Measurements from ENCODE around the gene RUNX2. TPM values are rescaled to one million over a fixed set of nuclear protein-coding genes. Genes with fewer than 3 reads are reported as not detected.

Gene RUNX2
- total RNA-seq, 4 donors from 2014 or later: 1.4 to 40.4 (median 5.1) TPM

GRCh38 chr6:45705137-45705855 lies 377.2 kb downstream of the RUNX2 start:
- no peaks in the 10 kb centered on the region for H3K4me1 ChIP-seq
- no peak overlapping the region for H3K4me3 ChIP-seq
- no peaks in the 10 kb centered on the region for H3K27me3 ChIP-seq
- no peak for TF ChIP-seq CTCF (IDR thresholded peaks at IDR 0.05)
- no peak for TF ChIP-seq POLR2A (IDR thresholded peaks at IDR 0.05)
- H3K9me3 ChIP-seq: no peaks in the 10 kb centered on the region
- no peak for DNase-seq
- no peak overlapping the region for H3K27ac ChIP-seq
- H3K36me3 ChIP-seq: no peaks in the 10 kb centered on the region

DNA sequence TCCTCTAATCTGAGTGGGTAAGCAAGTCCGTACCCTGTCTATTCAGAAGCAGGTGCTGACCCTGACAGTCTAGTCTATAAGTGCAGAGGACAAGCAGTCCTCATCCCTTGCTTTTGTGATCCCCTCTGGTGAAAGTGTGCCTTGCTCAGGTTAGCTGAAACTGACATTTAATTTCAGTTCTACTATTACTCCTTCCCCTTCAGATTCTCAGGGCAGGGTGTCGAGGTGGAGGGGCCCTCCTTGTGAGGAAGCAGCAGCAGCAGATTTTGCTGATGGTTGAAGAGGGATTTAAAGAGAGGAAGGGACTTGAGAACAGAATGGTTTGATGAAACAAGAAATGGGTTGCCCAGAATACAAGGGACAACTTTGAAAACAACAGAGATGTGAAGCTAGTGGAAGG lies 378.2 kb downstream of the RUNX2 start:
- H3K4me3 ChIP-seq: no peak overlapping the region
- TF ChIP-seq CTCF (IDR thresholded peaks at IDR 0.05): no peak
- TF ChIP-seq POLR2A (IDR thresholded peaks at IDR 0.05): no peak
- no peaks in the 10 kb centered on the region for H3K36me3 ChIP-seq
- H3K27me3 ChIP-seq: no peaks in the 10 kb centered on the region
- DNase-seq: no peak
- no peaks in the 10 kb centered on the region for H3K4me1 ChIP-seq
- H3K27ac ChIP-seq: peak overlapping the region in 1 of 4 donors; percentile 25
- H3K9me3 ChIP-seq: no peaks in the 10 kb centered on the region

DNA sequence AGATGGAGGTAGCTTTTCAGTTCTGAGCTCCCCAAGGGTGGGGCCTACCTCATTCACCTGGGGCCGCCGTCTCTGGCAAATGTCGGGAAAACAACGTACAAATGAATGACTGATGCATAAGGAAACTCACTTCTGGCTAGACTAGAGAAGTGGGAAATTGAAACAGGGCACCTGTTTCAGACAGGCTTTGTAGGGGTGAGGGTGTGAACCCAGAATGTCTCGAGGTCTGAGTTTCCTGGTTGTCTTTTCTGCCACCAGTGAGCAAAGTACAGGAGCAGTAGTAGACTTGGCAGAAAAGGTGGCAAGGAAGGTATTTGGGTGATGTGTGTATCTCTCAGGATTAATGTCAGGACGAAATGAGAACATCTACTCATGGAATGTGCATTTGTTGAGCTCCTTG lies 379.0 kb downstream of the RUNX2 start:
- Histone ChIP-seq H3K4me3 (no peak overlapping the region), H3K36me3 (no peaks in the 10 kb centered on the region), H3K4me1 (no peaks in the 10 kb centered on the region), H3K27me3 (no peaks in the 10 kb centered on the region), H3K9me3 (no peaks in the 10 kb centered on the region), H3K27ac (peak overlapping the region in 1 of 4 donors; percentile 25)
- TF ChIP-seq POLR2A (IDR thresholded peaks at IDR 0.05) (no peak), CTCF (IDR thresholded peaks at IDR 0.05) (no peak)
- no peak for DNase-seq

GRCh38 chr6:45709781-45710220 lies 381.7 kb downstream of the RUNX2 start:
- DNase-seq: no peak
- H3K9me3 ChIP-seq: no peaks in the 10 kb centered on the region
- no peak for TF ChIP-seq POLR2A (IDR thresholded peaks at IDR 0.05)
- no peak for TF ChIP-seq CTCF (IDR thresholded peaks at IDR 0.05)

DNA sequence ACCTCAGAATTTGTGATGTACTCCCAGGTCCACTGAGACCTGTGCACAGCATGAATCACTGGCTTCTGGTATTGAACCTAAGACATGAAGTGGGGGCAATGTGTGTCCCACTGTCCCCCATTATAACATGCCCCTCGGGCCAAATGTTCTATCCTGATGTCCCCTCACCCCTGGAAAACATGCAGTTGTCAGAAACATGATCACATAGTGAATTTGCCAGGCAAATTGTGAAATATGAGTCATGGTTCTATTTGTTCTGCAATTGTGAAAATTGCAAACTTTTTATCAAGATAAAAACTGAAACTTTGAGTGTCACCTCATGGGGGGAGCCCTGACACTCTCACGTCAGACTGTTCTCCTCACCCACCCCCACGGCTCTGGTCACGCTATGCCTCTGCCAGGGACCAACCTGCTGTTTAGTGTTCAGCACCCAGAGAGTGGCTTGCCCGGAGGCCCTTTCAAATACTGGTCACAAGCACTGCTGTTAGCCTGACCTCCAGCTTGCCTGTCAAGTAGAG lies 382.2 kb downstream of the RUNX2 start:
- H3K27ac ChIP-seq: peak overlapping the region in 3 of 4 donors; percentile 26 to 76 (median 28)
- peaks cover 0 to 4% (median 0%) of the 10 kb centered on the region in 4 donors for H3K4me1 ChIP-seq
- DNase-seq: peak in 2 of 3 donors; percentile 45 to 68
- TF ChIP-seq POLR2A (IDR thresholded peaks at IDR 0.05) (no peak), CTCF (IDR thresholded peaks at IDR 0.05) (no peak)
- H3K27me3 ChIP-seq: no peaks in the 10 kb centered on the region
- no peaks in the 10 kb centered on the region for H3K9me3 ChIP-seq
- no peak overlapping the region for H3K4me3 ChIP-seq
- no peaks in the 10 kb centered on the region for H3K36me3 ChIP-seq

More at GRCh38 chr6:45709781-45710220, 381.7 kb downstream of the RUNX2 start:
- Histone ChIP-seq H3K4me1 (peaks cover 0 to 4% (median 0%) of the 10 kb centered on the region in 4 donors), H3K4me3 (no peak overlapping the region), H3K27me3 (no peaks in the 10 kb centered on the region), H3K36me3 (no peaks in the 10 kb centered on the region), H3K27ac (peak overlapping the region in 1 of 4 donors; percentile 28)

Data from Peyer's patch (tissue), 4 donors.